K562 (cell line): ENCODE data around the gene HSPA1B.

Experiments
- ATF2 ChIP-seq: sonication (generic); formaldehyde crosslinking; IDR thresholded peaks from 2 replicates; pipeline ENCODE4 v1.8.1; 2022; ENCODE audit warnings: missing genetic modification reagents
- CTCF ChIP-seq, 3 experiments: IDR thresholded peaks in 2 of 3; conservative IDR thresholded peaks in 1 of 3; 2 replicates each; pipeline ENCODE4 v1.5.1; 2011 to 2012; ENCODE audit warnings: low read length in 3 of 3, mild to moderate bottlenecking in 3 of 3, control low read depth in 2 of 3, improper control_type of control experiment in 1 of 3, inconsistent platforms in 1 of 3, low read depth in 1 of 3, mixed read lengths in 1 of 3, moderate library complexity in 1 of 3; ENCODE audit not compliant: insufficient read depth in 2 of 3
- EP300 ChIP-seq: IDR thresholded peaks from 2 replicates; pipeline ENCODE4 v1.6.1; 2012; ENCODE audit warnings: low read length, improper control_type of control experiment
- FOSL1 ChIP-seq: fragments of 200-800 bp; sonication (Bioruptor generic); conservative IDR thresholded peaks from 2 replicates; pipeline ENCODE4 v1.6.1; 2016; ENCODE audit warnings: missing genetic modification characterization, missing compliant biosample characterization
- GABPA ChIP-seq: fragments of 200-800 bp; sonication (Bioruptor generic); conservative IDR thresholded peaks from 2 replicates; pipeline ENCODE4 v1.6.1; 2016; ENCODE audit warnings: low read depth, missing genetic modification characterization, missing compliant biosample characterization
- ID3 ChIP-seq, 2 experiments: fragments of 250-450 bp in 1 of 2; fragments of 450-650 bp in 1 of 2; sonication (Bioruptor Pico) in 1 of 2; IDR thresholded peaks; 2 replicates each; pipeline versions ENCODE4 v1.6.1 to v1.8.0; 2016 to 2021; ENCODE audit warnings: mild to moderate bottlenecking in 2 of 2, moderate library complexity in 2 of 2, missing compliant biosample characterization in 1 of 2, missing genetic modification characterization in 1 of 2
- NCOA4 ChIP-seq: fragments of 450-650 bp; IDR thresholded peaks from 2 replicates; pipeline ENCODE4 v1.6.1; 2018; ENCODE audit warnings: mild to moderate bottlenecking; ENCODE audit not compliant: partially characterized antibody
- ZNF707 ChIP-seq: fragments of 250-450 bp; sonication (Bioruptor Pico); conservative IDR thresholded peaks from 2 replicates; pipeline ENCODE4 v1.8.0; 2022; ENCODE audit warnings: inconsistent platforms, mild to moderate bottlenecking, moderate library complexity
- TF ChIP-seq, protein P1 (sequence below), 2 experiments: fragments of 450-650 bp; formaldehyde crosslinking in 1 of 2; IDR thresholded peaks; 2 replicates each; pipeline versions ENCODE4 v1.4.0 to v1.6.1; 2014 to 2020; ENCODE audit warnings: mild to moderate bottlenecking in 2 of 2, borderline replicate concordance in 1 of 2, low read depth in 1 of 2

- TF ChIP-seq EP300: no peak
- TF ChIP-seq ID3 (CRISPR knock-in tag; IDR thresholded peaks at IDR 0.05): no peak
- no peak for TF ChIP-seq ID3 (tag; IDR thresholded peaks at IDR 0.05)
- TF ChIP-seq CTCF (IDR thresholded peaks at IDR 0.05 in 2 of 3, conservative IDR thresholded peaks at IDR 0.05 in 1 of 3; ENCODE audit: insufficient read depth in 2 of 3, low read depth in 1 of 3, low read length in 3 of 3): no peak
- no peak for TF ChIP-seq ZNF707 (CRISPR knock-in tag)
- TF ChIP-seq, protein P1, sequence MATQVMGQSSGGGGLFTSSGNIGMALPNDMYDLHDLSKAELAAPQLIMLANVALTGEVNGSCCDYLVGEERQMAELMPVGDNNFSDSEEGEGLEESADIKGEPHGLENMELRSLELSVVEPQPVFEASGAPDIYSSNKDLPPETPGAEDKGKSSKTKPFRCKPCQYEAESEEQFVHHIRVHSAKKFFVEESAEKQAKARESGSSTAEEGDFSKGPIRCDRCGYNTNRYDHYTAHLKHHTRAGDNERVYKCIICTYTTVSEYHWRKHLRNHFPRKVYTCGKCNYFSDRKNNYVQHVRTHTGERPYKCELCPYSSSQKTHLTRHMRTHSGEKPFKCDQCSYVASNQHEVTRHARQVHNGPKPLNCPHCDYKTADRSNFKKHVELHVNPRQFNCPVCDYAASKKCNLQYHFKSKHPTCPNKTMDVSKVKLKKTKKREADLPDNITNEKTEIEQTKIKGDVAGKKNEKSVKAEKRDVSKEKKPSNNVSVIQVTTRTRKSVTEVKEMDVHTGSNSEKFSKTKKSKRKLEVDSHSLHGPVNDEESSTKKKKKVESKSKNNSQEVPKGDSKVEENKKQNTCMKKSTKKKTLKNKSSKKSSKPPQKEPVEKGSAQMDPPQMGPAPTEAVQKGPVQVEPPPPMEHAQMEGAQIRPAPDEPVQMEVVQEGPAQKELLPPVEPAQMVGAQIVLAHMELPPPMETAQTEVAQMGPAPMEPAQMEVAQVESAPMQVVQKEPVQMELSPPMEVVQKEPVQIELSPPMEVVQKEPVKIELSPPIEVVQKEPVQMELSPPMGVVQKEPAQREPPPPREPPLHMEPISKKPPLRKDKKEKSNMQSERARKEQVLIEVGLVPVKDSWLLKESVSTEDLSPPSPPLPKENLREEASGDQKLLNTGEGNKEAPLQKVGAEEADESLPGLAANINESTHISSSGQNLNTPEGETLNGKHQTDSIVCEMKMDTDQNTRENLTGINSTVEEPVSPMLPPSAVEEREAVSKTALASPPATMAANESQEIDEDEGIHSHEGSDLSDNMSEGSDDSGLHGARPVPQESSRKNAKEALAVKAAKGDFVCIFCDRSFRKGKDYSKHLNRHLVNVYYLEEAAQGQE (IDR thresholded peaks at IDR 0.05; ENCODE audit: borderline replicate concordance): no peak
- TF ChIP-seq, protein P1 (CRISPR knock-in tag; IDR thresholded peaks at IDR 0.05; ENCODE audit: low read depth): no peak
- TF ChIP-seq ATF2 (CRISPR knock-in tag): no peak
- TF ChIP-seq NCOA4: no peak
- no peak for TF ChIP-seq GABPA (tag)
- no peak for TF ChIP-seq FOSL1 (tag)
These were observed 14.5 kb downstream of the HSPA1B start for GRCh38 chr6:31842053-31842452.
